ENCODE results near the gene ARHGEF16.

Gene ARHGEF16

DNA sequence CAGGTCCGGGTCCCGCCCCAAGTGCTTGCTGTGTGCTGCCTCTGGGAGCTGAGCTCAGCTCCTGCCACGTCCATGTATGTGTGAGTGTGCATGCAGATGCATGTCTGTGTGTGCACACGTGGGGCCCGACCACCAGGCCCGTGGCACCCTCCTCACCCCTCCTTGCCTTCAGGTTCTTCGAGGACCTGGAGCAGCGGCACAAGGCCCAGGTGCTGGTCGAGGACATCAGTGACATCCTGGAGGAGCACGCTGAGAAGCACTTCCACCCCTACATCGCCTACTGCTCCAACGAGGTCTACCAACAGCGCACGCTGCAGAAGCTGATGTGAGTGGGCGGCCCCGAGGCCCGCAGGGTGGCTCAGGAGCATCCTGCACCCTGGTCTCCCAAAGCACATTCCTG is 18.4 kb downstream of the ARHGEF16 start:
- no peak for DNase-seq
- in situ Hi-C loops (cut with HindIII; ENCODE audit: low pct_ligation_motif_present, low pct_unique_long_range_greater_than_20kb, low sequenced_read_pairs): no loop called here

DNA sequence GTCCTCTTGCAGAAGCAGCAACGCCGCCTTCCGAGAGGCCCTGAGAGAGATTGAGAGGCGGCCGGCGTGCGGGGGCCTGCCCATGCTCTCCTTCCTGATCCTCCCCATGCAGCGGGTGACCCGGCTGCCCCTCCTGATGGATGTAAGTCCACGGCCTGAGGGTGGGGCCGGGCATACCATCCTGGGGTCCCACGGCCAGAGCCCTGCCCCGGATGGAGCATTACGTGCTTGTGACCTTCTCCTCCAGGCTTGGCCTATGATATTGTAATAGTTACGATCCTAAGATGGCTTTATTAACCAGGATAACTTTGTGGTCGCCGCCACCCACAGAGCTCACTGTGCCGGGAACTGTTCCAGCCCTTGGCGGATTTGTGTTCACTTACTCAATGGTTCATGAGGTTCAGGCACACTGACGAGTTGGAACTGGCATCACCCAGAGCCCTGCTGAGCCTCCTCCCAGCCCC is 18.9 kb downstream of the ARHGEF16 start:
- in situ Hi-C loops (cut with HindIII; ENCODE audit: low pct_ligation_motif_present, low pct_unique_long_range_greater_than_20kb, low sequenced_read_pairs): no loop called here
- peak; percentile 80 for DNase-seq

DNA sequence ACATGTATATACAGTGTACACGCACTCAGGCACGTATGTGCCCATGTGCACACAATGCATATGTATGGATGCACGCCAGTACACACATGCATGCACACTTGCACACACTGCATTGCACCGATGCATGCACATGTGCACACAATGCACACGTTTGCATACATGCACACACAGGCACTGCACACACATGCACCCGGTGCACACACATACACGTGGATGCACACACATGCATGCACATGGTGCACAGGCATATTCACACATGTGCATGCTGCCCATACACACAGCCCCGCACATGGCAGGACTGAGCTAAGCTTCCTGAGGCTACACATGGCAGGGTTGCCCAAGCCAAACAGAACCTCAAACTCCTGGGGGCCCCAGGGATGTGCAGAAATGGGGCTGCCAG is 19.6 kb downstream of the ARHGEF16 start:
- in situ Hi-C loops (cut with HindIII; ENCODE audit: low pct_ligation_motif_present, low pct_unique_long_range_greater_than_20kb, low sequenced_read_pairs): no loop called here
- DNase-seq: no peak

DNA sequence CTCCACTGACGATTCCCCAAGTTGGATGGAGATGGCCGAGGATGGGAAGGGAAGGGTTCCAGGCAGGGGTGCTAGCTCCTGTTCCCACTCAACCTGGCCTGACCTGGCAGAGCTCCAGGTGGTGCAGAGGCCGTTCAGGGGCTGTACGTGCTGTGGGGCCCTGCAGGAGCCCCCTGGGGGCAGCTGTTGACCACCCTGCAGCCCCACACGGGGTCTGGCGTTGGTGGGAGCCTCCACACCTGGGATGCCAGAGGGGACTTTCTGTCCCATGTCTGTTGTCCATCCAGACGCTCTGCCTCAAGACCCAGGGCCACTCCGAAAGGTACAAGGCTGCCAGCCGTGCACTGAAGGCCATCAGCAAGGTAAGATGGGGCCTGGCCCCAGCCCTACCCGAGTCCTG is 20.0 kb downstream of the ARHGEF16 start:
- DNase-seq: no peak
- in situ Hi-C loops (cut with HindIII; ENCODE audit: low pct_ligation_motif_present, low pct_unique_long_range_greater_than_20kb, low sequenced_read_pairs): no loop called here

DNA sequence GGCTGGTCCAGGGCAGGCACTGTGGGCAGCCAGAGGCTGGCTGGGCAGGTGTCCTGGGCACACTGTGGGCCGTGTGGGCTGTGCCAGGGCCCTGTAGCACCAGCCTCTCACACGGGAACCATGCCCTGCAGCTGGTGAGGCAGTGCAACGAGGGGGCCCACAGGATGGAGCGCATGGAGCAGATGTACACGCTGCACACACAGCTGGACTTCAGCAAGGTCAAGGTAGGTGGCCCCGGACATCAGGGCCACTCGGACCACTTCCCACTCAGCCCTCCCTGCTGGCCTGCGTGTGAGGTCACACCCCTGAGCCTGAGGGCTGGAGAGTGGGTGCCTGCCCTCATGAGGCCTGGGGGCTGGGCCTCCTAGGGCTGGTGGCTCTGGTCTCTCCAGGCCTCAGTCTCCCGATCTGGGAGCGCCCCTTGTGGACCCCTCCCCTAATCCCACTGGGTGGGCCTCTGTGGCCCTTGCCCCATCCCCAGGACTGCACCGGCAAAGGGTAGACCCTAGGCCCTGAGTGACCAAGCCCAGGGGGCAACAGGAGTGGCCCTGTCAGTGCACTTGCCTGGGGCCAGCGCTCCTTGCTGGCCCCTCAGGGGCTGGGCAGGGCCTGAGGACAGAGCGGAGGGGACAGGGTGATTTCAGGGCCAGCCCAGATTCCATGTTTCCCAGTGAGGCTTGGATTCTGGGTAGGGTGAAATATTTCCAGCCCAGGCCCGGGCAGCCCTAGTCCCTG is 21.5 kb downstream of the ARHGEF16 start:
- in situ Hi-C loops (cut with HindIII; ENCODE audit: low pct_ligation_motif_present, low pct_unique_long_range_greater_than_20kb, low sequenced_read_pairs): no loop called here
- DNase-seq: no peak

DNA sequence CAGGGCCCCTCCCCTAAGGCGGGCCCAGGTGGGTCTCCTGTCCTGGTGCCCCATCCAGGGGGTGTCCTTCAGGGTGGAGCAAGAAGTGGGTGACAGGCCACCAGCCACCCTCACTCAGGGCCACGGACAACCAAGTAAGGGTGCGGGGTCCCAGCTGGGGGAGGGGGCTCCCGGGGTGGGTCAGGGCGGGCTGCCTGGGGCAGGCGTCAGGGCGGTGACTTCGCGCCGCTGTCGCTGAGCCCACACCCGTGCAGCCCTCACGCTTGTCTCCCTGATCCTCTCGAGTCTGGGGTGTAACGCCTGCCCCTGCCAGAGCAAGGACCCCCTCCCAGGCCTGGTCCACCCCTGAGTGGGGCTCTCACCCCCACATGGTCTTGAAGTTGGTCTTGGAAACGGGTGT is 22.2 kb downstream of the ARHGEF16 start:
- DNase-seq: no peak
- in situ Hi-C loops (cut with HindIII; ENCODE audit: low pct_ligation_motif_present, low pct_unique_long_range_greater_than_20kb, low sequenced_read_pairs): no loop called here

DNA sequence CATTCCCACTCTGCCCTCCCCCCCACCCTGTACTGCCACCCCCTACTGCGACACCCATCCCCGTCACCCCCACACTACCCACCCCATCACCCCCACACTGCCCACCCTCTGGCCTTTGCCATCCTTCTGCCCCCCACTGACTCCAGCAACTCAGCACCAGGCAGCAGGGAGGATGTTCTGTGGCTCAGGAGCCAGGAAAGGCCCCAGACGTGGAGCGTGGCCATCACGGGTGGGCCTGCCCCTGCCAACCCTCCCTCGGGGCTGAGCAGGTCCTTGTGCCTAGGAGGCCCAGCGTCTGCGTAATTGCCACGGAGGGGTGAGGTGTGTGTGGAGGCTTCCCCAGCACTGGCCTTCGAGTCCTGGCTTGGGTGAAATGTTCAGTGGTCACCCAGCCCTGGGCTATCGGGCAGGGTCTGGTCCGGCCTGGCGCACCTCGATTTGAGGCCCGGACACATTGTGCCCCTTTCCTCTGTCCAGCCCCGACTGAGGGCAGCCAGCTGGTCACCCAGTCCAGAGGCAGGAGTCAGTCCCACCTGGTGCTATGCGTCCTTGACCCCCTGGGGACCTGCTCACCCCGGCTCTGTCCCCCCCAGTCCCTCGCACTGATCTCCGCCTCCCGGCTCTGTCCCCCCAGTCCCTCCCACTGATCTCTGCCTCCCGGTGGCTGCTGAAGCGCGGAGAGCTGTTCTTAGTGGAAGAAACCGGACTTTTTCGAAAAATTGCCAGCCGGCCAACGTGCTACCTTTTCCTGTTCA is 23.0 kb downstream of the ARHGEF16 start:
- DNase-seq: no peak
- in situ Hi-C loops (cut with HindIII; ENCODE audit: low pct_ligation_motif_present, low pct_unique_long_range_greater_than_20kb, low sequenced_read_pairs): no loop called here

DNA sequence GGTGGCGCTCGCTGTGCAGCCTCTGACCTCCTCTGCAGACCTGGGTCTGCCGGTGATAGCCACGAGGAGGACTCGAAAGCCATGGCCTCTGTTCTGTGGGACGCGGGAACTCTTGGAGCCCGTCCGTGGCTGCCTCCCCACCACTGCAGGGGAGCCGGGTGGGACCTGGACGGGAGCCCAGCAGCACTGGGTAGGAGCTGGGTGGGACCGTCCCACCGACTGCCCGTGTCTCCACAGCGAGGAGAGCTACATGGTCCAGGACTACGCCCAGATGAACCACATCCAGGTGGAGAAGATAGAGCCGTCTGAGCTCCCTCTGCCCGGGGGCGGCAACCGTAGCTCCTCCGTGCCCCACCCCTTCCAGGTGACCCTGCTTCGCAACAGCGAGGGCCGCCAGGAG is 23.7 kb downstream of the ARHGEF16 start:
- no peak for DNase-seq
- in situ Hi-C loops (cut with HindIII; ENCODE audit: low pct_ligation_motif_present, low pct_unique_long_range_greater_than_20kb, low sequenced_read_pairs): no loop called here

DNA sequence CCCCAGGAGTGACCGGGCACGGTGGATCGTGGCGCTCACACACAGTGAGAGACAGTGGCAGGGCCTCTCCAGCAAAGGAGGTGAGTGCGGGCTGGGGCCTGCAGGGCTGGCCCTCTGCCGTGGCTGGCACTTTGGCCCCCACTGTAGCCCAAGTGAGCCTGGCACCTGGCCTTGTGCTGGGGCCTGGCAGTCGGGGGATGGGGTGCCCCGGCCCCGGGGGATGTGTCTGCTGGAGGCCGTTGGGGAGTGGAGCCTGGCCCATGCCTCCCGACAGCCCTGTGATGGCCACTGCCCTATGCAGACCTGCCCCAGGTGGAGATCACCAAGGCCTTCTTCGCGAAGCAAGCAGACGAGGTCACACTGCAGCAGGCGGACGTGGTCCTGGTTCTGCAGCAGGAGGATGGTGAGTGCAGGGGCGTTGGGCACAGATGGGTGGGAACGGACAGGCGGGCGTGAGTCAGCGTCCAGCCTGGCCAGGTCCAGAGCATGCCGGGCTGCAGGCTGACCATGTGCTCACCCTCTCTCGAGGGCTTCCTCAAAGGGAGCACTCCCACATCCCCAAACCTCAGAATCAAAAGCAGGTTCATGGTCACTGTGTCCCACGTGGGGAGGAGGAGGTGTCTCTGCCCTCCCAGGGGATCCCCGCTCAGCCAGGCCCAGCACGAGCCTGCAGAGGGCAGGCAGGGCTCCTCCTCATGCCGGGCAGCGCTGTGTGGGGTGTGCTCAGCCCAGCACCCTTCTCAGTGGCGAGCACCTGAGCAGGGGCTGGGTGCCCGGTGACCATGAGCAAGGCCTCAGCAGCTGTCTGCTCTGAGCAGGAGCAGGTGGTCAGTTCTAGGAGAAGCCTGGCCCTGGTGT is 25.3 kb downstream of the ARHGEF16 start:
- DNase-seq: no peak
- in situ Hi-C loops (cut with HindIII; ENCODE audit: low pct_ligation_motif_present, low pct_unique_long_range_greater_than_20kb, low sequenced_read_pairs): no loop called here

DNA sequence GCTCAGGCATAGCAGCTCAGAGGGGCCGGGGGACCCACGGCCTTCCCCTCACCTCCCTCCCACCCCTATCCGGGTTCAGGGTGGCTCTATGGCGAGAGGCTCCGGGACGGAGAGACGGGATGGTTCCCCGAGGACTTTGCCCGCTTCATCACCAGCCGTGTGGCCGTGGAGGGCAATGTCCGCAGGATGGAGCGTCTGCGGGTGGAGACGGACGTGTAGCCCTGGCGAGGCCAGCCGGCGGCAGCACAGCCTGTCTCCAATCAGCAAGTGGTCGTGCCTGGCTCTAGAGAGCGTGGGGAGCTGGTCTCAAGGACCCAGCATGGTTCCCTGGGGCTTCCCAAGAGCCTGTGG is 25.9 kb downstream of the ARHGEF16 start:
- in situ Hi-C loops (cut with HindIII; ENCODE audit: low pct_ligation_motif_present, low pct_unique_long_range_greater_than_20kb, low sequenced_read_pairs): no loop called here

DNA sequence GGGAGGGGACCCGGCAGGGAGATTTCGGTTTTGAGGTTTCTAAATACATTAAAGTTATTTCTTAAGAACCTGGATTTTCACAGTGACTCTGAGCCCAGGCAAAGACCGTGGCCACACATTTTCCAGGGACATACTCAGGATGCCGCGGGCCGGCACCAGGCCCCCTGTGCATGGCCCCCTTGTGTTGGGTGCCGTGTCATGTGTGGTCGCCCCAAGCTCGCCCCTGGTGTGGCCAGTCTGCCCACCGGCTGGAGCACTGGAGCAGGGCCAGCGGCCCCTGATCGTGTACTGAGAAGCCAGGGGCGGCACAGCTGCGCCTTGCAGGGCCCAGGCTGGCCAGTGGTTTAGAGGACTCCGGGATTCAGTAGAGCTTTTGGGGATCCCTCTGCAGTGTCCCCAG is 26.6 kb downstream of the ARHGEF16 start:
- in situ Hi-C loops (cut with HindIII; ENCODE audit: low pct_ligation_motif_present, low pct_unique_long_range_greater_than_20kb, low sequenced_read_pairs): no loop called here
- DNase-seq: no peak

More for the DNA sequence above, 25.9 kb downstream of the ARHGEF16 start:
- no peak for DNase-seq

DNA sequence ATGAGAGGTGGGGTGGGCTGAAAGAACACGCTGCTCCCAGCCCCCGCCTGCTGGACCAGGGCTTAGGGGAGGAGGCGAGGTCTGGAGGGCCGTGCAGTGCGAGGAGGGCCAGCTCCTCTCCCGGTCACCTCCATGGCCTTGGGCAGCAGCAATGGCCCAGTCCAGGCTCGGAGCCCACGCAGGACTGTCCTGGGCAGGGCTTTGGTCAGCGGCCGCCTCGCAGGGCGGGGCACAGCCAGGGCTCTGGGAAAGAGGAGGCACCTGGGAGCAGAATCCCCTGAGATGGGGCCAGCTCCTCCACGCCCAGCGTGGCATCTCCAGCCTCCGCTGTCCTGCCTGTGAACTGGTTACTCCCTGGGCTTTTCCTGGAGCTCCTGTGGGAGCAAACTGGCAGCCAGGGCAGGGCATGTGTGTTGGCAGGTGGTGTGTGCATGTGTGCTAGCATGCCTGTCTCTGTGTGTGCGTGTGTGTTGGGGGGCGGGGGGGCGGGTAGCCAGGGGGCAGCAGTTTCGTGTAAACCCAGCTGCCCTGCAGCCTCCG is 27.4 kb downstream of the ARHGEF16 start:
- in situ Hi-C loops (cut with HindIII; ENCODE audit: low pct_ligation_motif_present, low pct_unique_long_range_greater_than_20kb, low sequenced_read_pairs): no loop called here
- no peak for DNase-seq

DNA sequence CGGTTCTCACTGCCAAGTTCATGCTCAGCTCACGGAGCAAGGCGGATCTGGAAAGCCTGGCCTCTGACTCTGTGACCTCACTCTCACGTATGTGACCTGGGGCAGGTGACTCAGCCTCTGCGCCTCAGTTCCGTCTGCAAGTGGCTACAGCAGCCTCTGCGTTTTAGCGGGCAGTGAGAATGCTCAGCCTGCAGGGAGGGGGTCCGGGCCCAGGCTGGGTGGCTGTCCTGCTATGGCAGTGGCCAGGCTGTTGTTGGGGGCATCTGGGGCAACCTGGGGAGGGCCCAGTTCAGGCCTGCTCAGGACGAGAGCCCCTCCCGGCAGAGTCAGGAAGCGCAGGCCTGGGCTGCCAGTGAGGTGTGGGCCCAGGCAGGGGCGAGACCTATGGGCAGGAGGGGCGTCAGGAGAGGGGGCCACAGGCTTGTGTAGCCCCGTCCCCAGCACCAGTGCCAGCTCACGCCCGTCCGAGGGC is 27.9 kb downstream of the ARHGEF16 start:
- peak; percentile 65 for DNase-seq
- in situ Hi-C loops (cut with HindIII; ENCODE audit: low pct_ligation_motif_present, low pct_unique_long_range_greater_than_20kb, low sequenced_read_pairs): no loop called here

DNA sequence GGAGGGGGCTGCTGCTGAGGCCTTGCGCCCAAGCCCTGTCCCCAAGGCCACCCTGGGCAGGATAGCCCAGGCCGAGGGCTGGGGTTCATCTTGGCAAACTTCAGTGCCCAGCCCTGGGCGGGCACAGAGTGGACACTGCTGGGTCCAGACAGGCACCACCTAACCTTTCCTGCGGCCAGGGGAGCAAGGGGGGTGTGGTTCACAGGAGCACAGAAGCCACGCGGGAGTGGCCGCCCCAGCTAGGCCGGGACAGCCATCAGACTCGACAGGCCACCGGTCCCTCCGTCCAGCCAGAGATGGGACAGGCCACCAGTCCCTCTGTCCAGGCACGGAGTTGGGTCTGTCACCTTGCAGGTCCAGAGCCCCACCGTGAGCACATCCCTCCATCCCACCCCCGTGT is 28.9 kb downstream of the ARHGEF16 start:
- in situ Hi-C loops (cut with HindIII; ENCODE audit: low pct_ligation_motif_present, low pct_unique_long_range_greater_than_20kb, low sequenced_read_pairs): no loop called here
- no peak for DNase-seq

DNA sequence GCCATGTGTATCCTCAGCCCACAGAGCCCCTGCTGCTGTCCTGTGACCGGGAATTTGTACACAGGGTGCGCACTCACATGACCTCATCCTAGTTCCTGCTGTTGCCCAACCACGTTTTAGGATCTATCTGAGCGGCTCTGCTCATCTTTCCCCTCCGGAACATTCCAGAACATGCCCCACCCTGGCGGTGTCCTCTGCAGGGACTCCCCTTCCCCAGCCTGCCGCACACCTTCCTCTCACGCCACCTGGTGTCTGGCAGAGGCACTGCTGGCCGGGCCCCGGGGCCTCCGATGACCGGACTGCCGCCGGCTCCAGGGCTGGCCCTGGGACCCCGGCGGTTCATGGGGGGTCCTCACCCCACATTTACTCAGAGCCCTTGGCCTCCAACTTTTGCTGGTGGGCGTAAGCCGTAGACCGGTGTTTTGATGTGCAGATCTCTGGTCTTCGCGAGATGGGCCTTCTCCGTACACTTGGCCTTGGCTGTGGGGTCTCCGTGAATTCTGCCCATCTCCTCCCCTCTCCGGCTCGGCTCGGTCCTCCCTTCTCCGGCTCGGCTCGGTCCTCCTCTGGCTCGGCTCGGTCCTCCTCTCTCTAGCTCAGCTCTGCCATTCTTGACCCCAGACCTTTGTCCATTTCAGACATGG is 29.5 kb downstream of the ARHGEF16 start:
- in situ Hi-C loops (cut with HindIII; ENCODE audit: low pct_ligation_motif_present, low pct_unique_long_range_greater_than_20kb, low sequenced_read_pairs): no loop called here
- peak; percentile 37 for DNase-seq

DNA sequence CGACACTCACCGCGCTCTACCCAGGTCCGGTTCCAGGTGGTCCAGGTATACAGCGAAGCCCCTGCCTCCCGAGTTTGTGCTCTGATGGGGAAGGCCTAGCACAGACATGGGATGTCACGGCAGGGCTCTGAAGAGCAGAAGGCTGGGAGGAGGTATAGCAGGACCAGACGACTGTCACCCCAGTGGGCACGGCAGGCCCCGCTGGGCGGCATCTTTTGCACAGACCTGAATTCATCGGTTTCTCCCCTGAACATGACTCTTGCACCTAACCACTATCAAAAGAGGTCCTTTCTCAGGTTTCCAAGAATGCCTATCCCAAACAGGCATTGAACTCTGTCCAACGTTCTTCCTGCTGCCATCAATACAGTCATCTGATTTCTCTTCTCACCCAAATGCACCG is 30.6 kb downstream of the ARHGEF16 start:
- in situ Hi-C loops (cut with HindIII; ENCODE audit: low pct_ligation_motif_present, low pct_unique_long_range_greater_than_20kb, low sequenced_read_pairs): no loop called here
- no peak for DNase-seq

DNA sequence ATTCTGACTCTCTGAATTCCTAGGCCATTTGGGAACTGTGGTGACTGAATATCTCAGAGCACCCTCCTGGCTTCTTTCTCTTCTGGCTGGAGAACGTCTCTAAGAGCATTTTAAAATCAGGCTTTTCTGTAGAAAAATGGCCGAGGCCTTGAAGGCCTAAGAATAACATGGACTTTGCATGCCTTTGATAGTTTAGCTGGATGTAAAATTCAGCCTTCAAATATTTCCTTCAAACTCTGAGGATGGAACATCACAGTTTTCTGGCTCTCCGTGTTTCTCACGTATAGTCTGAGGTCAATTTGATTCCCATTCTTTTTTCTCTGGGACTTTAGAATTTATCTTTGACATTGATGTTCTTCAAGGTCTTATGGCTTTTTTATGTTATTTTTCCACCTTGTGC is 34.0 kb downstream of the ARHGEF16 start:
- in situ Hi-C loops (cut with HindIII; ENCODE audit: low pct_ligation_motif_present, low pct_unique_long_range_greater_than_20kb, low sequenced_read_pairs): no loop called here
- DNase-seq: no peak

DNA sequence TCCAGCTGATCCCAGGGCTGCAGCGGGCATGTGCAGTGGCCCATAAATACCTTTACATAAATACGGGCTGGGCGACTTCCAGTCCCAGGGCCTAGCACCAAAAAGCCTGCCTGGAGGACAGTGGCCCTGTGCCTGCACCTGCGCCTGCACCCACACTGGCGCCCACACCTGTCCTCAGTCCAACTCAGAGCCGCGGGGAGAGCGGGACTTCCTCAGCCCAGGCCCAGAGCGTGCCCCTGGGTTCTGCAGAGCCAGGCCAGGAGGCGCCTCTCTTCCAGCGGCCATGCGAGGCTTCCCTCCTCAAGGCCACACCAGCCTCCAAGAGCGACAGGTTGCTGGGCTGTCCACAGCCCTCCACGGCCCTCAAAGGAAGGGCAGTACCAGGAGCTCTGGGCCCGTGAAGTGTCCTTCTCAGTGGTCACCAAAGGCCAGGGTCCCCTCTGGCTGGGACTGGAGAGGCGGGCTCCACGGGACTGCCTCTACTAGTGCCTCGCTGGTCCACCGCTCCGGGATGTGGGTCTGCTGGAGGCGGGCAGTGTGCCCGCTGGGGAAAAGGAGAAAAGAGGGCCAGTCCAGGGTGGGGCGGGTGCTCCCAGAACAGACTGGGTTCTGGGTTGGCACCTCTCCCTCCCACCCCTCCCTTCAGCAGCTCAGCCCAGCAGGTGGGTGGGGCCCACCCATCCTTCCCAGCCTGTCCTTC is 35.7 kb downstream of the ARHGEF16 start:
- DNase-seq: no peak
- in situ Hi-C loops (cut with HindIII; ENCODE audit: low pct_ligation_motif_present, low pct_unique_long_range_greater_than_20kb, low sequenced_read_pairs): no loop called here
